Adipocyte (in vitro differentiated cells): ENCODE measurements around the gene PRTFDC1.
"Not testable (repeated sequence)": the region's sequence is repeated elsewhere in the genome, so short reads cannot be mapped to it uniquely, and the experiment has no call there.

Experiments used
- DNase-seq: peaks from one replicate; pipeline ENCODE4 v3.0.0-alpha.2; 2015; ENCODE audit warnings: low read depth
- H3K27me3 ChIP-seq: replicated peaks from 2 replicates; pipeline ENCODE4 v1.7.0; 2013; ENCODE audit warnings: mild to moderate bottlenecking, low read length, moderate library complexity; ENCODE audit not compliant: control insufficient read depth, insufficient read depth
- H3K36me3 ChIP-seq: 2 replicates; pipeline ENCODE4 v1.7.0; 2013; ENCODE audit warnings: low read length, mild to moderate bottlenecking, moderate library complexity; ENCODE audit not compliant: control insufficient read depth, insufficient read depth, severe bottlenecking
- H3K4me1 ChIP-seq: 2 replicates; pipeline ENCODE4 v1.7.0; 2013; ENCODE audit warnings: mild to moderate bottlenecking, low read length, moderate library complexity; ENCODE audit not compliant: control insufficient read depth, insufficient read depth
- H3K4me3 ChIP-seq: 2 replicates; pipeline ENCODE4 v1.7.0; 2013; ENCODE audit warnings: mild to moderate bottlenecking, low read length, moderate library complexity
- H3K9ac ChIP-seq: 2 replicates; pipeline ENCODE4 v1.7.0; 2013; ENCODE audit warnings: mild to moderate bottlenecking, low read length, moderate library complexity
- H3K9me3 ChIP-seq: 2 replicates; pipeline ENCODE4 v1.7.0; 2013; ENCODE audit warnings: mild to moderate bottlenecking, low read length, moderate library complexity; ENCODE audit not compliant: control insufficient read depth

Gene PRTFDC1

DNA sequence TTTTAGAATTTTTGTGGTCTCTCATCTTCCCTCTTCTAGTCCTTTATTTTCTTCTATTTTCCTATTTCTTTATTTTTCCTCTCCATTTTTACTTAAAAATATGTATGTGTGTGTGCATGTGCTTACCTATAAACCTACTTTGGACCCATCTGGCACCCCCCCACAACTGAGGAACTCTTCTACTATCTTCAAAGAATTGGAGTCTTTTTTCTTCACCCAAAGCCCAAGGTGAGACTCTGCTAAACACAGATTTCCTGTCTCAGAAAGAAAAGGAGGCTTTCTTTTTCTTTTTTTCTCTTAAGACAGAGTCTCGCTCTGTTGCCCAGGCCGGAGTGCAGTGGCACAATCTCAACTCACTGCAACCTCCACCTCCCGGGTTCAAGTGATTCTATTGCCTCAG, 24.2 kb downstream of the PRTFDC1 start:
- no peak for DNase-seq
- Histone ChIP-seq H3K4me3 (no peak overlapping the region), H3K36me3 (no peaks in the 10 kb centered on the region), H3K4me1 (peaks cover 19% of the 10 kb centered on the region), H3K9ac (no peak overlapping the region), H3K27me3 (no peaks in the 10 kb centered on the region), H3K9me3 (peaks cover 3% of the 10 kb centered on the region)

DNA sequence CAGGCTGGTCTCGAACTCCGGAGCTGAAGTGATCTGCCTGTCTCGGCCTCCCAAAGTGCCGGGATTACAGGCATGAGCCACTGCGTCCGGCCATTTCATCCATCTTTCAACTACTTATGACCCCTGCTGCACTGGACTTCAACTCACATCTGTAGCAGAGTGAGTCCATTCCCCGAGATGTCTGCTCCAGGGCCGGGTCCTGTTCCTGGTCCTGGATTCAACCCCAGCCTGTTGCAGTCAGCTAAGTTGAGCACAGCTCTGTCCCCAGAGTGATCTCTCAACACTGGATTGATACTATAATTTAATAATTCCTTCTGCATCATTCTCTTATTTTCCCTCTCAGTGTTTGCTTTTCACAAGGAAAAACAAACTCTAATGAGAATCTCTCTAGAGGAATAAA, 25.8 kb downstream of the PRTFDC1 start:
- H3K9ac ChIP-seq, result no peak overlapping the region
- DNase-seq, result no peak
- H3K4me3 ChIP-seq, result no peak overlapping the region
- H3K4me1 ChIP-seq, result peaks cover 24% of the 10 kb centered on the region
- no peaks in the 10 kb centered on the region for H3K27me3 ChIP-seq
- peaks cover 2% of the 10 kb centered on the region for H3K9me3 ChIP-seq
- no peaks in the 10 kb centered on the region for H3K36me3 ChIP-seq

DNA sequence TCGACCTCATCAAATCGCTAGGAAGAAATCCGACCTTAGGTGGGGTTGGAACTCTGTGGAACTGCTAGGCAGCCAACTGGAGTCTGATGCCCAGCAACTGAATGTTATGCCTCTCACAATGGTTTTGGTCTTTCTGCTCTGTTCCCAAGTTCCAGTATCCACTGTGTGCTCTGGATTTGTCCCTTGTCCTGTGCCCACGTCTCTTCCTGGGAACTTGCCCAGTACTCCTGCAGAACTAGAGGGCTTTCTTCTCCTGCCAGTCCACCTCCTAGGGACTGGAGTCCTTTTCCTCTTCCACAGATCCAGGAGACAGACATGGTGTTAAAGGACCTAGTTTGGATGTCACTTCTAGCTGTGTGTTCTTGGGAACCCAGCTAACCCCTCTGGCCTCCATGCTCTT, 26.6 kb downstream of the PRTFDC1 start:
- H3K4me1 ChIP-seq, result peaks cover 31% of the 10 kb centered on the region
- no peaks in the 10 kb centered on the region for H3K36me3 ChIP-seq
- H3K27me3 ChIP-seq, result no peaks in the 10 kb centered on the region
- H3K9me3 ChIP-seq, result no peaks in the 10 kb centered on the region
- no peak overlapping the region for H3K9ac ChIP-seq
- no peak for DNase-seq
- H3K4me3 ChIP-seq, result no peak overlapping the region

DNA sequence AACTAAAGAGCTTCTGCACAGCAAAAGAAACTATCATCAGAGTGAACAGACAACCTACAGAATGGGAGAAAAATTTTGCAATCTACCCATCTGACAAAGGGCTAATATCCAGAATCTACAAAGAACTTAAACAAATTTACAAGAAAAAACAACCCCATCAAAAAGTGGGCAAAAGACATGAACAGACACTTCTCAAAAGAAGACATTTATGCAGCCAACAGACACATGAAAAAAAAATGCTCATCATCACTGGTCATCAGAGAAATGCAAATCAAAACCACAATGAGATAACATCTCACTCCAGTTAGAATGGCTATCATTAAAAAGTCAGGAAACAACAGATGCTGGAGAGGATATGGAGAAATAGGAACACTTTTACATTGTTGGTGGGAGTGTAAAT, 27.9 kb downstream of the PRTFDC1 start:
- not testable (repeated sequence) for H3K27me3 ChIP-seq, H3K36me3 ChIP-seq, DNase-seq, H3K9me3 ChIP-seq, H3K4me3 ChIP-seq, H3K9ac ChIP-seq
- H3K4me1 ChIP-seq, result peaks cover 19% of the 10 kb centered on the region

DNA sequence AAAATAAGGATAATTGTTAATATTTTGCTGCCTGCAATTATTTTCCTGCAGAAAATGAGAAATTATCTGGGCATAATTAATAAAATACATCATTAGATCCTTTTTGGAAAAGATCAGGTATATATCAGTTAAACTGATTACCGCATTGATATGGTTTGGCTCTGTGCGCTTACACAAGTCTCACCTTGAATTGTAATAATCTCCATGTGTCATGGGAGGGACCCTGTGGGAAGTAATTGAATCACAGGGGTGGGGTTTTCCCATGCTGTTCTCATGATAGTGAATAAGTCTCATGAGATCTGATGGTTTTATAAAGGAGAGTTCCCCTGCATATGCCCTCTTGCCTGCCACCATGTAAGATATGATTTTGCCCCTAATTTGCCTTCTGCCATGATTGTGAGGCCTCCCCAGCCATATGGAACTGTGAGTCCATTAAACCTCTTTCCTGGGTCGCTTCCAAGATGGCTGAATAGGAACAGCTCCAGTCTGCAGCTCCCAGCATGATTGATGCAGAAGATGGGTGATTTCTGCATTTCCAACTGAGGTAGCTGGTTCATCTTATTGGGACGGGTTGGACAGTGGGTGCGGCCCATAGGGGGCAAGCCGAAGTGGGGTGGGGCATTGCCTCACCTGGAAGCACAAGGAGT, 30.1 kb downstream of the PRTFDC1 start:
- H3K27me3 ChIP-seq, H3K36me3 ChIP-seq, DNase-seq, H3K4me3 ChIP-seq, H3K9me3 ChIP-seq, H3K9ac ChIP-seq: not testable (repeated sequence)
- H3K4me1 ChIP-seq, result peaks cover 13% of the 10 kb centered on the region

DNA sequence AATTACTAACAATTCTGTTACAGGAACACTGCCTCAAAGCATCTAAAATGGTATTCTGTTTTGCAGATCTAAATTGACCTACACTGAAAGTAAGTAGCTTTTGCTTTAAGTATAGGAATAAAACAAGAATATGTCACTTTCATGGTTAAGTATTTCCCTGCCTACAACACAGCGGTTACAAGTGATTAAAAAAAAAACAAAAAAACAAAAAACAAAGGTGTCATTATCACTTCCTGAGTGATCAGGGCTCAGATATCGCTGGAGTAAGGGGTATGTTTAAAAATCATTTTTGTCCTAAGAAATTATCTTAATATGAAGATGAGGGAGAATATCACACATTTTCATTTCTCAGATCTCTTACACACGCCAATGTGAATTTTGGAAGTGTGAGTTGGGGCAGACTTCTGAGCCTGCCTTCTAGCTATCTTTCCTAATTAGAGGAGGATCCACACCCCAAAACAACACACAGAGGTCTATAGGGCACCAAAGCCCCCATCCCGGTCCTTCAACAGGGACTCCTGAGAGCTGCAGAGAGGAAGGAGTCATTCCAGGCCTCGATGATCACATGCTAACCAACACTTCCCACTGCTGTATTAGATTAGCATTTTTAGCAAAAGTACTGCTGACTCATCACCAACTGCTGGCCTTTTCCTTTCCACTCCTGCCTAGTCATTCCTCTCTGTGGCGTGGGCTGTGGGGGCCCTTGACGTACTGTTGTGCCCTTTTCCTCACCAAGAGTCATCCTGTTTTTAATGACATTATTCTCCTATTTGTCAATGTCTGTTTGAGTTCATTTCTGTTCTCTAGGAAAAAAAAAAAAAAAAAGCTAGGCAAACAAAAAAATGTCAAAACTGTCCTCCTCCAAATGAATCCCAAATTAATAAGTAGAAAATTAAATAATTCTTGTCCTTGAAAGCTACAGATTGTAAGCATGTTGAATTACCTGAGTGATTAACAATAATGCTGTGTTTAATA, 31.2 kb downstream of the PRTFDC1 start:
- H3K9me3 ChIP-seq, result no peaks in the 10 kb centered on the region
- peak overlapping the region; percentile 25 for H3K9ac ChIP-seq
- H3K4me3 ChIP-seq, result no peak overlapping the region
- H3K4me1 ChIP-seq, result peaks cover 13% of the 10 kb centered on the region
- peak; percentile 91 for DNase-seq
- H3K36me3 ChIP-seq, result no peaks in the 10 kb centered on the region
- H3K27me3 ChIP-seq, result no peaks in the 10 kb centered on the region

DNA sequence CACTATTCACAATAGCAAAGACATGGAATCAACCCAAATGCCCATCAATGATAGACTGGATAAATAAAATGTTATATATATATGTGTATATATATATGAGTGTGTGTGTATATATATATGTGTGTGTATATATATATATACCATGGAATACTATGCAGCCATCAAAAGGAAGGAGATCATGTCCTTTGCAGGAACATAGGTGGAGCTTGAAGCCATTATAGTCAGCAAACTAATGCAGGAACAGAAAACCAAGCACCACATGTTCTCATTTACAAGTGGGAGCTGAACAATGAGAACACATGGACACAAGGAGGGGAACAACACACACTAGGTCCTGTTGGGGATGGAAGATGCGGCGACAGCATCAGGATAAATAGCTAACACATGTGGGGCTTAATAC, 32.2 kb downstream of the PRTFDC1 start:
- not testable (repeated sequence) for DNase-seq, H3K9me3 ChIP-seq, H3K9ac ChIP-seq, H3K27me3 ChIP-seq, H3K4me3 ChIP-seq, H3K36me3 ChIP-seq
- H3K4me1 ChIP-seq, result peaks cover 13% of the 10 kb centered on the region

DNA sequence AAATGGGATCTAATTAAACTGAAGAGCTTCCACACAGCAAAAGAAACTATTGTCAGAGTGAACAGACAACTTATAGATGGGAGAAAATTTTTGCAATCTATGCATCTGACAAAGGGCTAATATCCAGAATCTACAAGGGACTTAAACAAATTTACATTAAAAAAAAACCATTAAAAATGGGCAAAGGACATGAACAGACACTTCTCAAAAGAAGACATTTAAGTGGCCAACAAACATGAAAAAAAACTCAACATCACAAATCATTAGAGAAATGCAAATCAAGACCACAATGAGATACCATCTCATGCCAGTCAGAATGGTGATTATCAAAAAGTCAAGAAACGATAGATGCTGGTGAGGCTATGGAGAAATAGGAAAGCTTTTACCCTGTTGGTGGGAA, 32.8 kb downstream of the PRTFDC1 start:
- H3K4me3 ChIP-seq, H3K36me3 ChIP-seq, H3K9ac ChIP-seq, H3K9me3 ChIP-seq, DNase-seq, H3K27me3 ChIP-seq: not testable (repeated sequence)
- H3K4me1 ChIP-seq, result peaks cover 13% of the 10 kb centered on the region

DNA sequence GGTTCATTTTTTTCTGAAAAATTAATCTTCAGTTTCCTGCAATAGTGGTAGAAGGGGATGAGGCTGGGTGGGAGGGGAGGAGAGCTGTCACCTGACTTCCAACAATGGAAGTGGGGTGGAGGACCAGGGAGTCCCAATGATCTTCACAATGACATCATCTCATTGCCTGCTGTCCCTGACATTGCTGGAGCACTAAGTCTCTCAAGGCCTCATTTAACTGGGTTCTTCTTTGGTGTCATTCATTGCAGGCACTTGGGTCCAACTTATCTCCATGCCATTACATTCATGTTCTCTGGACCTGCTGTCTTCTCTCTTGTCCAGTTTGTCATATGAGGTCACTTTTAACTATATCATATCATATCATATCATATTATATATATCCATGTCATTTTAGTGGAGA, 34.4 kb downstream of the PRTFDC1 start:
- DNase-seq, result no peak
- no peak overlapping the region for H3K9ac ChIP-seq
- H3K36me3 ChIP-seq, result no peaks in the 10 kb centered on the region
- no peak overlapping the region for H3K4me3 ChIP-seq
- no peaks in the 10 kb centered on the region for H3K9me3 ChIP-seq
- H3K4me1 ChIP-seq, result peaks cover 26% of the 10 kb centered on the region
- H3K27me3 ChIP-seq, result no peaks in the 10 kb centered on the region

DNA sequence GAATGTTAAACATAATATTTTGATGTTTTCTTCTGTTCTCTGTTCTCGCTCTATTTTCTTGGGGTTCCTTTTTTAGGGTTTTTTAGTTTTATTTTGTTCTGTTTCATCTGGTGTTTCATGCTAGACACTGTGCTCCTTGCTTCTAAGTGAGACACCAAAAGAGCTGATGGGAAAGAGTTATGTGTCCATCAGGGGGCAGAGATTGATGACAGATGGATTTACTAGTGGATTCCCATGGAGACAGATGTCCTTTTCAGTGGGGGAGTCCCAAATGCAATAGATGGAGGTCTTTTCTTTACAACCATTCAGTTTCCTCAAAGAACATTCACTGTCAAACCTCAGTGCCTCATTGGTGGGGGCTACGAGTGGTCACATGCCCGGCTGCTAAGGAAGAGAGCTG, 34.9 kb downstream of the PRTFDC1 start:
- Histone ChIP-seq H3K4me3 (no peak overlapping the region), H3K4me1 (peaks cover 28% of the 10 kb centered on the region), H3K36me3 (no peaks in the 10 kb centered on the region), H3K27me3 (no peaks in the 10 kb centered on the region), H3K9me3 (no peaks in the 10 kb centered on the region), H3K9ac (no peak overlapping the region)
- DNase-seq, result no peak

DNA sequence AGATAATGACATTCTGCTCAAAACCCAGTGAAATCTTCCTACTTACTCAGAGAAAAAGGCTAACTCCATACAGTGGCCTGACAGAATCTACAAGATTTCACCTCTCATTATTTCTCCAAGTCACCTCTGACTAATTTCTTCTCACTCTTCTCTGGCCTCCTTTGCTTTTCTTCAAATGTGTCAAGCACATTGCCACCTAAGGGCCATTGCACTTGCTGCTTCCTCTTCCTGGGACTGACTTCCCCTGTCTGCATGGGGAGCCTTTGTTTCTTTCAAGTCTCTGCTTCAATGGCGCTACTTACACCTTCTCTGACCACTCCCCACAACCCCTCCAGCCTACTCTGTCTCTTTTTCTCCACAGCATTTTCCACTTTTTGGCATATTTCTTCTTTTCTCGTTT, 36.0 kb downstream of the PRTFDC1 start:
- Histone ChIP-seq H3K36me3 (no peaks in the 10 kb centered on the region), H3K9me3 (no peaks in the 10 kb centered on the region), H3K4me1 (peaks cover 25% of the 10 kb centered on the region), H3K27me3 (no peaks in the 10 kb centered on the region), H3K4me3 (no peak overlapping the region), H3K9ac (no peak overlapping the region)
- no peak for DNase-seq
